ENCODE measurements around the gene LRRC1. TPM values are rescaled to one million over a fixed set of nuclear protein-coding genes. Genes with fewer than 3 reads are reported as not detected.

LRRC1 gene
- total and polyA plus RNA-seq, 9 donors, result 4.3 to 20.6 (median 8.9) TPM

DNA sequence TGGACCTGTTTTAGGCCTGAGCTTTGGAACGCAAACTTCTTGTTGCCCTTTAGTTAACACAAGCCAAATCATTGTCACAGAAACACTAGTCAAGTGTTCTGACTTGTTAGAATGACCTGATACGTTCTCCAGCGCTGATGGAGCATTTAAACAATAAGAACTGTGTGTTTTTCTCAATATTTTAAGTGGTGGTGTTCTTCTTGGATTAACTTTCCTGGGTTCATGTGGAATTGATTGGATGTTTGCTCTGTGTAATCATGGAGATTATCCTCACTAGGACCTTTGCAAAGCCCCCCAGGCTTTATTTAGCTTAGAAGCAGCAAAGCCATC is 1.6 kb downstream of the LRRC1 start:
- Histone ChIP-seq H3K4me1 (ENCODE audit: insufficient read depth) (peaks cover 6% of the 10 kb centered on the region), H3K27me3 (no peaks in the 10 kb centered on the region), H3K27ac (no peak overlapping the region), H3K36me3 (no peaks in the 10 kb centered on the region), H3K4me3 (no peak overlapping the region), H3K9me3 (no peaks in the 10 kb centered on the region)
- TF ChIP-seq CTCF (IDR thresholded peaks at IDR 0.05) (no peak), POLR2A (IDR thresholded peaks at IDR 0.05) (no peak), EP300 (IDR thresholded peaks at IDR 0.05) (no peak)
- DNase-seq, result no peak
- intact Hi-C loops (cut with DNase I), result loop anchor here in 2 of 4 donors (10.0 kb wide), 3 partner anchors 118 to 158 kb away; no protein-coding TSS in a partner anchor
- WGBS, 3 donors, result 62 to 69% (median 63%) methylated on average over 3 of the region's 3 CpGs

DNA sequence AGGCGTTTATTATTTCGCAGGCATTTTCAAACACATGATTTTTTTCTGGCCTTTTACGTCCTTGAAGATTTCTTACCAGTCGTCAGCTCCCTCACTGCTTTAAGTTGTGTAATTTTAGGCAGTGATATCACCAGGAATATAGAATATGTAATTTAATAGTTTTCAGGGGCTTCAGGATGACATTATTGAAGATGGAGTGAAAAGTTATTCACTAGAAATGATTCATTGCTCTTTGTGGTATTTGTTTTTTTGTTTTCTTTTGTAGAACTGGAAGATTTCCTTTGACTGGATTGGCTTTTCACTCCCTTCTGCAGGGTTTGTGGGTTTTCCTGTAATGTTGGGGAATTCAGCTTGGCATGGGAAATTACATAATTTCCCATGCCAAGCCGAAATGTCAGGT is 2.0 kb downstream of the LRRC1 start:
- Histone ChIP-seq H3K36me3 (no peaks in the 10 kb centered on the region), H3K4me1 (ENCODE audit: insufficient read depth) (peaks cover 6% of the 10 kb centered on the region), H3K27me3 (no peaks in the 10 kb centered on the region), H3K27ac (no peak overlapping the region), H3K9me3 (no peaks in the 10 kb centered on the region), H3K4me3 (no peak overlapping the region)
- intact Hi-C loops (cut with DNase I), result loop anchor here in 2 of 4 donors (10.0 kb wide), 3 partner anchors 118 to 158 kb away; no protein-coding TSS in a partner anchor
- 55 to 69% (median 58%) methylated on average over 5 of the region's 5 CpGs for WGBS, 3 donors
- DNase-seq, result no peak
- TF ChIP-seq POLR2A (IDR thresholded peaks at IDR 0.05), result no peak
- TF ChIP-seq CTCF (IDR thresholded peaks at IDR 0.05), result no peak
- no peak for TF ChIP-seq EP300 (IDR thresholded peaks at IDR 0.05)

- TF ChIP-seq CTCF (IDR thresholded peaks at IDR 0.05) (no peak), POLR2A (IDR thresholded peaks at IDR 0.05) (no peak), EP300 (IDR thresholded peaks at IDR 0.05) (no peak)
- DNase-seq, result no peak
- Histone ChIP-seq H3K9me3 (no peaks in the 10 kb centered on the region), H3K27me3 (no peaks in the 10 kb centered on the region), H3K27ac (no peak overlapping the region), H3K4me3 (no peak overlapping the region), H3K36me3 (no peaks in the 10 kb centered on the region), H3K4me1 (ENCODE audit: insufficient read depth) (peaks cover 6% of the 10 kb centered on the region)
- intact Hi-C loops (cut with DNase I), result loop anchor here in 2 of 4 donors (10.0 kb wide), 3 partner anchors 117 to 157 kb away; no protein-coding TSS in a partner anchor
- 93 to 99% (median 96%) methylated on average over 2 of the region's 2 CpGs for WGBS, 3 donors
Observed at GRCh38 chr6:53797304-53797703, 2.5 kb downstream of the LRRC1 start.

GRCh38 chr6:53799340-53799739 is 4.5 kb downstream of the LRRC1 start:
- Histone ChIP-seq H3K4me3 (no peak overlapping the region), H3K27me3 (no peaks in the 10 kb centered on the region), H3K36me3 (no peaks in the 10 kb centered on the region), H3K4me1 (ENCODE audit: insufficient read depth) (peaks cover 9% of the 10 kb centered on the region), H3K9me3 (no peaks in the 10 kb centered on the region), H3K27ac (no peak overlapping the region)
- intact Hi-C loops (cut with DNase I), result loop anchor here in 2 of 4 donors (10.0 kb wide), 3 partner anchors 115 to 155 kb away; no protein-coding TSS in a partner anchor
- 97 to 98% (median 98%) methylated on average over 3 of the region's 3 CpGs for WGBS, 3 donors
- DNase-seq, result no peak
- no peak for TF ChIP-seq EP300 (IDR thresholded peaks at IDR 0.05)
- no peak for TF ChIP-seq POLR2A (IDR thresholded peaks at IDR 0.05)
- TF ChIP-seq CTCF (IDR thresholded peaks at IDR 0.05), result no peak
